ENCODE results near the gene KIF27.
"Not testable (repeated sequence)": the region's sequence is repeated elsewhere in the genome, so short reads cannot be mapped to it uniquely, and the experiment has no call there.

- TF ChIP-seq POLR2AphosphoS5 (IDR thresholded peaks at IDR 0.05; ENCODE audit: low read depth, low read length); POLR2A (IDR thresholded peaks at IDR 0.05; ENCODE audit: low read depth, low read length); TAF1 (IDR thresholded peaks at IDR 0.05; ENCODE audit: borderline replicate concordance, low read depth, low read length): not testable (repeated sequence)
Observed at GRCh38 chr9:83886498-83886897, 34.7 kb downstream of the KIF27 start.

Data from GM12892 (cell line).